GM23338 (cell line): Measurements from ENCODE around the gene NDUFA7. TPM values are rescaled to one million over a fixed set of nuclear protein-coding genes. Genes with fewer than 3 reads are reported as not detected.

ENCODE experiments used
- ATAC-seq: fragments of 200-7000 bp; cut with Tn5 transposase; 3 replicates; pipeline ENCODE4 v1.9.1; 2020
- DNase-seq: peaks from one replicate; pipeline ENCODE4 v3.0.0-alpha.2; 2015; ENCODE audit warnings: low spot score
- H2AFZ ChIP-seq: fragments of 200-600 bp; sonication (generic); 2 replicates; pipeline ENCODE4 v1.8.0; 2016; ENCODE audit warnings: antibody characterized with exemption, mild to moderate bottlenecking, moderate library complexity
- H3F3A ChIP-seq: fragments of 200-600 bp; sonication (generic); replicated peaks from 2 replicates; pipeline ENCODE4 v1.8.0; 2017; ENCODE audit warnings: antibody characterized with exemption, mixed run types, low read depth
- H3K27ac ChIP-seq: fragments of 200-600 bp; sonication (generic); 2 replicates; pipeline ENCODE4 v1.6.1; 2016; ENCODE audit warnings: low read depth
- H3K27me3 ChIP-seq: fragments of 200-600 bp; sonication (generic); 2 replicates; pipeline ENCODE4 v1.8.0; 2016; ENCODE audit warnings: mild to moderate bottlenecking, mixed run types, moderate library complexity; ENCODE audit not compliant: insufficient read depth
- H3K36me3 ChIP-seq: fragments of 200-600 bp; sonication (generic); 2 replicates; pipeline ENCODE4 v1.8.0; 2016; ENCODE audit warnings: mild to moderate bottlenecking; ENCODE audit not compliant: insufficient read depth
- H3K4me1 ChIP-seq: fragments of 200-600 bp; sonication (generic); 2 replicates; pipeline ENCODE4 v1.8.0; 2016; ENCODE audit warnings: mild to moderate bottlenecking, moderate library complexity; ENCODE audit not compliant: insufficient read depth
- H3K4me2 ChIP-seq: fragments of 200-600 bp; sonication (generic); 2 replicates; pipeline ENCODE4 v1.7.1; 2017; ENCODE audit warnings: mixed run types
- H3K4me3 ChIP-seq: fragments of 200-600 bp; sonication (generic); 2 replicates; pipeline ENCODE4 v1.6.1; 2016; ENCODE audit warnings: mixed run types
- H3K79me2 ChIP-seq: fragments of 200-600 bp; sonication (generic); replicated peaks from 2 replicates; pipeline ENCODE4 v1.8.0; 2017; ENCODE audit warnings: mild to moderate bottlenecking; ENCODE audit not compliant: insufficient read depth
- H3K9me2 ChIP-seq: fragments of 200-600 bp; sonication (generic); 2 replicates; pipeline ENCODE4 v1.8.0; 2017; ENCODE audit not compliant: insufficient read depth
- H4K20me1 ChIP-seq: fragments of 200-600 bp; sonication (generic); replicated peaks from 2 replicates; pipeline ENCODE4 v1.8.0; 2017; ENCODE audit warnings: mild to moderate bottlenecking; ENCODE audit not compliant: insufficient read depth
- H3K27ac Mint-ChIP-seq: 2 replicates; pipeline ENCODE4 v1.8.0; 2020; ENCODE audit warnings: inconsistent platforms, mild to moderate bottlenecking, moderate library complexity, mixed read lengths
- H3K27me3 Mint-ChIP-seq: 3 replicates; pipeline ENCODE4 v1.8.0; 2022; ENCODE audit warnings: low read depth, mild to moderate bottlenecking, moderate library complexity, mixed read lengths, inconsistent platforms; ENCODE audit not compliant: insufficient read depth, poor library complexity
- H3K36me3 Mint-ChIP-seq: 3 replicates; pipeline ENCODE4 v1.8.0; 2021; ENCODE audit warnings: low read depth, mild to moderate bottlenecking, inconsistent platforms, moderate library complexity, mixed read lengths
- H3K4me1 Mint-ChIP-seq: 3 replicates; pipeline ENCODE4 v1.8.0; 2020; ENCODE audit warnings: mild to moderate bottlenecking, inconsistent platforms, mixed read lengths
- H3K4me3 Mint-ChIP-seq: 3 replicates; pipeline ENCODE4 v1.8.0; 2021; ENCODE audit warnings: moderate library complexity, mild to moderate bottlenecking, inconsistent platforms, mixed read lengths
- H3K9me3 Mint-ChIP-seq: 3 replicates; pipeline ENCODE4 v1.8.0; 2020; ENCODE audit warnings: moderate library complexity, mild to moderate bottlenecking, inconsistent platforms, mixed read lengths
- CREB1 ChIP-seq: fragments of 250-450 bp; sonication (Bioruptor Pico); IDR thresholded peaks from 2 replicates; pipeline ENCODE4 v1.5.0; 2020; ENCODE audit warnings: low read depth, mild to moderate bottlenecking, moderate library complexity
- EZH2 ChIP-seq: fragments of 200-600 bp; sonication (generic); IDR thresholded peaks from one replicate; pipeline ENCODE4 v1.8.0; 2017; ENCODE audit warnings: antibody characterized with exemption, mild to moderate bottlenecking, low read depth; ENCODE audit not compliant: unreplicated experiment
- EZH2phosphoT487 ChIP-seq: fragments of 200-600 bp; sonication (generic); IDR thresholded peaks from one replicate; pipeline ENCODE4 v1.8.1; 2018; ENCODE audit warnings: antibody characterized with exemption; ENCODE audit not compliant: unreplicated experiment
- NANOG ChIP-seq: IDR thresholded peaks from 2 replicates; pipeline ENCODE4 v1.6.1; 2016; ENCODE audit warnings: antibody characterized with exemption, borderline replicate concordance
- POLR2AphosphoS5 ChIP-seq: IDR thresholded peaks from 2 replicates; pipeline ENCODE4 v1.6.1; 2016; ENCODE audit warnings: antibody characterized with exemption, low read depth
- ZNF114 ChIP-seq: fragments of 250-450 bp; sonication (Bioruptor Pico); IDR thresholded peaks from 2 replicates; pipeline ENCODE4 v1.5.0; 2020; ENCODE audit warnings: mild to moderate bottlenecking, moderate library complexity
- ZNF331 ChIP-seq: fragments of 250-450 bp; sonication (Bioruptor Pico); IDR thresholded peaks from 2 replicates; pipeline ENCODE4 v1.5.0; 2020; ENCODE audit warnings: low read depth, mild to moderate bottlenecking, moderate library complexity
- polyA plus RNA-seq: library from polyadenylated mRNA; unstranded; fragments of >200 nt; fragmentation: Nextera tagmentation; extraction: Ambion mirVana; gene quantifications from 2 replicates; pipeline ENCODE4 v1.2.1, GENCODE V29; 2016
- total RNA-seq: library from RNA; depleted of rRNA; stranded (reverse); fragments of >200 nt; shearing (Covaris generic); gene quantifications from 2 replicates; pipeline ENCODE4 v1.2.3, GENCODE V29; 2014
- TF ChIP-seq, protein P1 (sequence below): fragments of 250-450 bp; sonication (Bioruptor Pico); IDR thresholded peaks from 2 replicates; pipeline ENCODE4 v1.5.0; 2020; ENCODE audit warnings: mild to moderate bottlenecking, moderate library complexity

Gene NDUFA7
- total and polyA plus RNA-seq, 2 experiments from 2014 or later: 35.1 to 344 TPM

DNA sequence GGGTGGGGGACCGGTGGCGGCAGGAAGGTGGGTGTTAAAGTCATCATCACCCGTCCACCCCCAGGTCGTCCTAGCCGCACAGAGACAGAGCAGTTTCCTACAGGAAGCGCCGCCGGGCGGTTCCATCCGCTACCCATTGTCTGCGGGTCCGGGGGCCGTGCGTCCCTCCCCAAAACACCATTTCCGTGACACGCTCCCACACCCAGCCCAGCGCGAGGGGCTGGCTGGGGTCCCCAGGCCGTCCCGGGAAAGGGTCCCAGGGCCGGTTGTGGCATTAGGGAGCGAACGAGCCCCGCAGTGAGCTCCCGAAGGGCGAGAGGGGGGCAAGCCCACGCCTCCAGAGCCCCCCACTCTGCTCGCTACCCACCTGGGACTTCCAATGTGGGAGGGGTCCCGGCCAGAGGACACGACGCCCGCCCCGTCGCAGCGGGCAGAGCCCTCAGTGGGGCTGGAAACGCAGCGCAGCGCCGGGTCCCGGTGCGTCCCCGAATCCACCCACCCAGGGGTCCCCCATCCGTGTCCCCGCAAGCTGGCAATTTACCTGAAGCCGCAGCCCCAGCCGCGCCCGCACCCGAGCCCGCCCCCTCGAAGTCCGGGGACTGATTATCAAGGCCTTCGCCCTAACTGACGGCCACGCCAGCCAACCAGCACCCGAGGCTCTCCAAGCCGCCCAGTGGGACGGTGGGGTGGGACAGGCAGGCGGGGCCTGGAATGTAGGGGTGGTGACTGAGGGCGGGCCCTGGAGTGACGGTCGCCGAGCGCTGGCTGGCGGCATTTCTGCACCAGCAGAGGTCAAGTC lies 21.7 kb upstream of the NDUFA7 start, which contains the start of gene KANK3:
KANK3 (minus strand) TSS at position 579 of the 799 bp plus-strand sequence. CDS start 5,434 bp downstream, outside the sequence.
- no peak for TF ChIP-seq ZNF114 (CRISPR knock-in tag)
- TF ChIP-seq CREB1 (CRISPR knock-in tag): 0 out of 2 replicates have a peak, but pooled peaks have one; percentile 40
- no peak for TF ChIP-seq EZH2phosphoT487
- no peak for TF ChIP-seq EZH2
- TF ChIP-seq ZNF331 (CRISPR knock-in tag): no peak
- TF ChIP-seq, protein P1, sequence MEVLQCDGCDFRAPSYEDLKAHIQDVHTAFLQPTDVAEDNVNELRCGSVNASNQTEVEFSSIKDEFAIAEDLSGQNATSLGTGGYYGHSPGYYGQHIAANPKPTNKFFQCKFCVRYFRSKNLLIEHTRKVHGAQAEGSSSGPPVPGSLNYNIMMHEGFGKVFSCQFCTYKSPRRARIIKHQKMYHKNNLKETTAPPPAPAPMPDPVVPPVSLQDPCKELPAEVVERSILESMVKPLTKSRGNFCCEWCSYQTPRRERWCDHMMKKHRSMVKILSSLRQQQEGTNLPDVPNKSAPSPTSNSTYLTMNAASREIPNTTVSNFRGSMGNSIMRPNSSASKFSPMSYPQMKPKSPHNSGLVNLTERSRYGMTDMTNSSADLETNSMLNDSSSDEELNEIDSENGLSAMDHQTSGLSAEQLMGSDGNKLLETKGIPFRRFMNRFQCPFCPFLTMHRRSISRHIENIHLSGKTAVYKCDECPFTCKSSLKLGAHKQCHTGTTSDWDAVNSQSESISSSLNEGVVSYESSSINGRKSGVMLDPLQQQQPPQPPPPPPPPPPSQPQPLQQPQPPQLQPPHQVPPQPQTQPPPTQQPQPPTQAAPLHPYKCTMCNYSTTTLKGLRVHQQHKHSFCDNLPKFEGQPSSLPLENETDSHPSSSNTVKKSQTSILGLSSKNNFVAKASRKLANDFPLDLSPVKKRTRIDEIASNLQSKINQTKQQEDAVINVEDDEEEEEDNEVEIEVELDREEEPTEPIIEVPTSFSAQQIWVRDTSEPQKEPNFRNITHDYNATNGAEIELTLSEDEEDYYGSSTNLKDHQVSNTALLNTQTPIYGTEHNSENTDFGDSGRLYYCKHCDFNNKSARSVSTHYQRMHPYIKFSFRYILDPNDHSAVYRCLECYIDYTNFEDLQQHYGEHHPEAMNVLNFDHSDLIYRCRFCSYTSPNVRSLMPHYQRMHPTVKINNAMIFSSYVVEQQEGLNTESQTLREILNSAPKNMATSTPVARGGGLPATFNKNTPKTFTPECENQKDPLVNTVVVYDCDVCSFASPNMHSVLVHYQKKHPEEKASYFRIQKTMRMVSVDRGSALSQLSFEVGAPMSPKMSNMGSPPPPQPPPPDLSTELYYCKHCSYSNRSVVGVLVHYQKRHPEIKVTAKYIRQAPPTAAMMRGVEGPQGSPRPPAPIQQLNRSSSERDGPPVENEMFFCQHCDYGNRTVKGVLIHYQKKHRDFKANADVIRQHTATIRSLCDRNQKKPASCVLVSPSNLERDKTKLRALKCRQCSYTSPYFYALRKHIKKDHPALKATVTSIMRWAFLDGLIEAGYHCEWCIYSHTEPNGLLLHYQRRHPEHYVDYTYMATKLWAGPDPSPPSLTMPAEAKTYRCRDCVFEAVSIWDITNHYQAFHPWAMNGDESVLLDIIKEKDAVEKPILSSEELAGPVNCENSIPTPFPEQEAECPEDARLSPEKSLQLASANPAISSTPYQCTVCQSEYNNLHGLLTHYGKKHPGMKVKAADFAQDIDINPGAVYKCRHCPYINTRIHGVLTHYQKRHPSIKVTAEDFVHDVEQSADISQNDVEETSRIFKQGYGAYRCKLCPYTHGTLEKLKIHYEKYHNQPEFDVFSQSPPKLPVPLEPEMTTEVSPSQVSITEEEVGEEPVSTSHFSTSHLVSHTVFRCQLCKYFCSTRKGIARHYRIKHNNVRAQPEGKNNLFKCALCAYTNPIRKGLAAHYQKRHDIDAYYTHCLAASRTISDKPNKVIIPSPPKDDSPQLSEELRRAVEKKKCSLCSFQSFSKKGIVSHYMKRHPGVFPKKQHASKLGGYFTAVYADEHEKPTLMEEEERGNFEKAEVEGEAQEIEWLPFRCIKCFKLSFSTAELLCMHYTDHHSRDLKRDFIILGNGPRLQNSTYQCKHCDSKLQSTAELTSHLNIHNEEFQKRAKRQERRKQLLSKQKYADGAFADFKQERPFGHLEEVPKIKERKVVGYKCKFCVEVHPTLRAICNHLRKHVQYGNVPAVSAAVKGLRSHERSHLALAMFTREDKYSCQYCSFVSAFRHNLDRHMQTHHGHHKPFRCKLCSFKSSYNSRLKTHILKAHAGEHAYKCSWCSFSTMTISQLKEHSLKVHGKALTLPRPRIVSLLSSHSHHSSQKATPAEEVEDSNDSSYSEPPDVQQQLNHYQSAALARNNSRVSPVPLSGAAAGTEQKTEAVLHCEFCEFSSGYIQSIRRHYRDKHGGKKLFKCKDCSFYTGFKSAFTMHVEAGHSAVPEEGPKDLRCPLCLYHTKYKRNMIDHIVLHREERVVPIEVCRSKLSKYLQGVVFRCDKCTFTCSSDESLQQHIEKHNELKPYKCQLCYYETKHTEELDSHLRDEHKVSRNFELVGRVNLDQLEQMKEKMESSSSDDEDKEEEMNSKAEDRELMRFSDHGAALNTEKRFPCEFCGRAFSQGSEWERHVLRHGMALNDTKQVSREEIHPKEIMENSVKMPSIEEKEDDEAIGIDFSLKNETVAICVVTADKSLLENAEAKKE: no peak
- no peak for TF ChIP-seq NANOG
- peak; percentile 76 for TF ChIP-seq POLR2AphosphoS5
- no peak within 1 kb of the TSS for H3K27ac ChIP-seq
- H3K36me3 ChIP-seq: no peaks in the 10 kb centered on the region
- H3K4me1 ChIP-seq: peaks cover 8% of the 10 kb centered on the region; the same call in 1 of the 2 replicates
- H3F3A ChIP-seq: no peaks in the 10 kb centered on the region; the same call in 1 of the 2 replicates
- H3K4me3 Mint-ChIP-seq: peak within 1 kb of the TSS; percentile 71
- ATAC-seq (peak; percentile 97), DNase-seq (peak; percentile 100)
- H3K27ac Mint-ChIP-seq: no peak within 1 kb of the TSS
- H3K27me3 ChIP-seq: peaks cover 9% of the 10 kb centered on the region; the same call in 1 of the 2 replicates
- no peaks in the 10 kb centered on the region for H3K9me3 Mint-ChIP-seq
- peak within 1 kb of the TSS; percentile 93 for H2AFZ ChIP-seq
- H3K27me3 Mint-ChIP-seq: peaks cover 30% of the 10 kb centered on the region
- H3K4me2 ChIP-seq: peak within 1 kb of the TSS; percentile 84
- peak within 1 kb of the TSS; percentile 83 for H3K4me3 ChIP-seq
- H3K36me3 Mint-ChIP-seq: no peaks in the 10 kb centered on the region
- no peaks in the 10 kb centered on the region for H4K20me1 ChIP-seq
- no peaks in the 10 kb centered on the region for H3K9me2 ChIP-seq
- H3K4me1 Mint-ChIP-seq: peaks cover 13% of the 10 kb centered on the region
- no peaks in the 10 kb centered on the region for H3K79me2 ChIP-seq
